Astrocyte of the cerebellum (primary cell): ENCODE measurements around the gene EDEM1.

Experiments
- DNase-seq: peaks from one replicate; pipeline ENCODE4 v3.0.0-alpha.2; 2011; ENCODE audit warnings: low read depth
- H3K4me3 ChIP-seq: 2 replicates; pipeline ENCODE4 v1.5.1; 2011; ENCODE audit warnings: mild to moderate bottlenecking, low read depth, low read length, moderate library complexity
- CTCF ChIP-seq: IDR thresholded peaks from 2 replicates; pipeline ENCODE4 v1.5.1; 2012; ENCODE audit warnings: low read length, low read depth, moderate library complexity, mild to moderate bottlenecking; ENCODE audit errors: missing control alignments
- in situ Hi-C: cut with HindIII; loops from 2 replicates; pipeline ENCODE4 v1.10.0; 2017; ENCODE audit warnings: low sequenced_read_pairs

The EDEM1 gene

GRCh38 chr3:5197022-5197421, 9.5 kb downstream of the EDEM1 start:
- TF ChIP-seq CTCF = no peak
- in situ Hi-C loops = no loop called here
- no peak for DNase-seq
- H3K4me3 ChIP-seq = no peak overlapping the region

GRCh38 chr3:5197470-5198312, 10.2 kb downstream of the EDEM1 start:
- no peak overlapping the region for H3K4me3 ChIP-seq
- no peak for DNase-seq
- in situ Hi-C loops = no loop called here

GRCh38 chr3:5198313-5198677, 10.8 kb downstream of the EDEM1 start:
- in situ Hi-C loops = no loop called here
- TF ChIP-seq CTCF = no peak
- DNase-seq = no peak
- no peak overlapping the region for H3K4me3 ChIP-seq

More at GRCh38 chr3:5197470-5198312, 10.2 kb downstream of the EDEM1 start:
- TF ChIP-seq CTCF = no peak

GRCh38 chr3:5198986-5199731, 11.7 kb downstream of the EDEM1 start:
- in situ Hi-C loops = no loop called here
- no peak overlapping the region for H3K4me3 ChIP-seq
- TF ChIP-seq CTCF = no peak
- DNase-seq = no peak

- H3K4me3 ChIP-seq = no peak overlapping the region
- no peak for DNase-seq
- TF ChIP-seq CTCF = no peak
- in situ Hi-C loops = no loop called here
Measured at GRCh38 chr3:5201536-5201935, 14.0 kb downstream of the EDEM1 start.

GRCh38 chr3:5202222-5202621, 14.7 kb downstream of the EDEM1 start:
- in situ Hi-C loops = no loop called here
- TF ChIP-seq CTCF = no peak
- no peak overlapping the region for H3K4me3 ChIP-seq
- DNase-seq = no peak
